GM12878 (cell line): Measurements from ENCODE around the gene RAD51B.

Source experiments
- CEBPB ChIP-seq, 2 experiments: fragments of 150-350 bp in 1 of 2; IDR thresholded peaks; 2 replicates each; pipeline ENCODE4 v1.6.1; 2012 to 2014; ENCODE audit warnings: low read depth in 2 of 2, low read length in 2 of 2, borderline replicate concordance in 1 of 2, inconsistent platforms in 1 of 2
- CTCF ChIP-seq, 3 experiments: IDR thresholded peaks in 2 of 3; conservative IDR thresholded peaks in 1 of 3; 2 replicates each; pipeline ENCODE4 v1.5.1; 2011; ENCODE audit warnings: low read depth in 3 of 3, low read length in 3 of 3, mild to moderate bottlenecking in 3 of 3, control low read depth in 2 of 3, moderate library complexity in 2 of 3, inconsistent platforms in 1 of 3, mixed read lengths in 1 of 3; ENCODE audit not compliant: control insufficient read depth in 2 of 3, insufficient read depth in 1 of 3; ENCODE audit errors: extremely low read depth in 1 of 3
- EP300 ChIP-seq, 2 experiments: fragments of 150-350 bp in 1 of 2; IDR thresholded peaks; 2 replicates each; pipeline ENCODE4 v1.6.1; 2011 to 2012; ENCODE audit warnings: low read depth in 2 of 2, low read length in 2 of 2, borderline replicate concordance in 1 of 2, improper control_type of control experiment in 1 of 2, inconsistent platforms in 1 of 2; ENCODE audit not compliant: control insufficient read depth in 1 of 2
- ETV6 ChIP-seq, 2 experiments: fragments of 450-650 bp in 1 of 2; IDR thresholded peaks in 1 of 2; conservative IDR thresholded peaks in 1 of 2; 2 replicates each; pipeline ENCODE4 v1.6.1; 2014; ENCODE audit warnings: antibody characterized with exemption in 1 of 2, borderline replicate concordance in 1 of 2, low read depth in 1 of 2, mild to moderate bottlenecking in 1 of 2, moderate library complexity in 1 of 2
- EZH2 ChIP-seq: IDR thresholded peaks from 2 replicates; pipeline ENCODE4 v1.6.1; 2012; ENCODE audit warnings: low read depth, mild to moderate bottlenecking, control low read depth, inconsistent platforms, low read length, borderline replicate concordance; ENCODE audit not compliant: control insufficient read depth
- JUND ChIP-seq: IDR thresholded peaks from 2 replicates; pipeline ENCODE4 v1.6.1; 2012; ENCODE audit warnings: low read depth, mild to moderate bottlenecking, low read length, improper control_type of control experiment, moderate library complexity
- POLR2A ChIP-seq: IDR thresholded peaks from 2 replicates; pipeline ENCODE4 v1.6.1; 2011; ENCODE audit warnings: low read depth, mild to moderate bottlenecking, low read length
- SIX5 ChIP-seq: IDR thresholded peaks from 2 replicates; pipeline ENCODE4 v1.6.1; 2011; ENCODE audit warnings: mild to moderate bottlenecking, low read depth, low read length, moderate library complexity; ENCODE audit not compliant: severe bottlenecking
- SMARCA5 ChIP-seq: fragments of 450-650 bp; IDR thresholded peaks from 2 replicates; pipeline ENCODE4 v1.6.1; 2017; ENCODE audit warnings: mild to moderate bottlenecking
- STAT1 ChIP-seq: fragments of 450-650 bp; conservative IDR thresholded peaks from 2 replicates; pipeline ENCODE4 v1.6.1; 2014; ENCODE audit warnings: antibody characterized with exemption, mild to moderate bottlenecking
- YY1 ChIP-seq: IDR thresholded peaks from 2 replicates; pipeline ENCODE4 v1.6.1; 2011; ENCODE audit warnings: low read depth, mild to moderate bottlenecking, low read length

- TF ChIP-seq CTCF (IDR thresholded peaks at IDR 0.05 in 2 of 3, conservative IDR thresholded peaks at IDR 0.05 in 1 of 3; ENCODE audit: control insufficient read depth in 2 of 3, extremely low read depth in 1 of 3, insufficient read depth in 1 of 3, low read depth in 3 of 3, low read length in 3 of 3) (no peak), STAT1 (no peak), POLR2A (no peak), CEBPB (IDR thresholded peaks at IDR 0.05; ENCODE audit: borderline replicate concordance in 1 of 2, low read depth in 2 of 2, low read length in 2 of 2) (no peak), YY1 (no peak), SMARCA5 (no peak), EP300 (IDR thresholded peaks at IDR 0.05; ENCODE audit: borderline replicate concordance in 1 of 2, control insufficient read depth in 1 of 2, low read depth in 2 of 2, low read length in 2 of 2) (no peak), SIX5 (no peak), ETV6 (conservative IDR thresholded peaks at IDR 0.05 in 1 of 2, IDR thresholded peaks at IDR 0.05 in 1 of 2; ENCODE audit: borderline replicate concordance in 1 of 2, low read depth in 1 of 2) (no peak), EZH2 (no peak), JUND (no peak)
Measured at GRCh38 chr14:67940486-67941455, 121.2 kb downstream of the RAD51B start.
